ENCODE results near the gene MGAT5B.

The MGAT5B gene

DNA sequence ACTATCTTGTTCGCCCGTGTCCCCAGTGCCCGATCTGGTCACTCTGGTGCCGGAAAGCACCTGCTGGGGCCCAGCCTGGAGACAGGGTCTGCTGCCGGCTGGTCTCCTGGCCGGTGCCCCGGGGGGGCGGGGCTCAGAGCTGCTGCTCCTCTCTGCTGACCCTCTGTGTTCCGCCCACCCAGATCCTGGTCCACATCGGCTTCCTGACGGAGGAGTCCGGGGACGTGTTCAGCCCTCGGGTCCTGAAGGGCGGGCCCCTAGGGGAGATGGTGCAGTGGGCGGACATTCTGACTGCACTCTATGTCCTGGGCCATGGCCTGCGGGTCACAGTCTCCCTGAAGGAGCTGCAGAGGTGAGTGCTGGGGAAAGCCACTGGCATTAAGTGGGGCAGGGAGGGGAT lies 37.6 kb downstream of the MGAT5B start:
- no peak for DNase-seq (ENCODE audit: low spot score)

DNA sequence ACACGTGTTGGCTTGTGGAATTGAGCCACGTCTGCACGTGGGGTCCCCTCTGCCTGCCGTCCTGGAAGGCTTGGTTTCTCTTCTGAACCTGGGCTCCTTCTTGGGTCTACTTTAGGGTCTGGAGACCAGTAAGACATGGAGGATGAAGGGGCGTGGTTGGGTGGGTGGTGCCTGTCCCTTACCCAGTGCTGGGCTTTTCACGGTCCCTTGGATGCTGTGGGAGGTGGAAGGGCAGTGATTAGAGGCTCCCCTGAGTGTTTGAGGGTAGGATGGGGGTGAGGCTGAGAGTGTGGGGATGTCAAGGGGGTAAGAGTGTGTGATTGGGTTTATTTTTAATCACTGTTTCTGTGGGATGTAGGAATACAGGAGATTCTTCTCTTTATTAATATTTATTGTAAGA lies 38.3 kb downstream of the MGAT5B start:
- DNase-seq (ENCODE audit: low spot score) = no peak

DNA sequence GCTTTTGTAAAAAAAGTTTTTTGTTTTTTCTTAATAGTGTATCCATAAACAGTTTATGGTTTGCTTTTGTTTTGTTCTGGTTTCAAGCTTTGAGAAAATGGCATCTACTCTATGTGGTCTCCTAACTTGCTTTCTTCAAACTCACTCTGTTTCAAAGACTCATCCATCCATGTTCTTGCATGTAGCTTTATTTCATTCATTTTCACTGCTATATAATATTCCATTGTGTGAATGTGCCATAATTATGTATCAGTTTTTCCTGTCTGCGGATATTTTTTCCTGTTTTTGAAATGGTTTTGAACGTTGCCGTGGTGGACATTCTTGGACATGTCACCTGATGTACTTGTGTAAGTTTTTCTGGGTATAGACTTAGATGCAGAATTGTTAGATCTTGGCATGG lies 39.1 kb downstream of the MGAT5B start:
- DNase-seq (ENCODE audit: low spot score) = no peak

DNA sequence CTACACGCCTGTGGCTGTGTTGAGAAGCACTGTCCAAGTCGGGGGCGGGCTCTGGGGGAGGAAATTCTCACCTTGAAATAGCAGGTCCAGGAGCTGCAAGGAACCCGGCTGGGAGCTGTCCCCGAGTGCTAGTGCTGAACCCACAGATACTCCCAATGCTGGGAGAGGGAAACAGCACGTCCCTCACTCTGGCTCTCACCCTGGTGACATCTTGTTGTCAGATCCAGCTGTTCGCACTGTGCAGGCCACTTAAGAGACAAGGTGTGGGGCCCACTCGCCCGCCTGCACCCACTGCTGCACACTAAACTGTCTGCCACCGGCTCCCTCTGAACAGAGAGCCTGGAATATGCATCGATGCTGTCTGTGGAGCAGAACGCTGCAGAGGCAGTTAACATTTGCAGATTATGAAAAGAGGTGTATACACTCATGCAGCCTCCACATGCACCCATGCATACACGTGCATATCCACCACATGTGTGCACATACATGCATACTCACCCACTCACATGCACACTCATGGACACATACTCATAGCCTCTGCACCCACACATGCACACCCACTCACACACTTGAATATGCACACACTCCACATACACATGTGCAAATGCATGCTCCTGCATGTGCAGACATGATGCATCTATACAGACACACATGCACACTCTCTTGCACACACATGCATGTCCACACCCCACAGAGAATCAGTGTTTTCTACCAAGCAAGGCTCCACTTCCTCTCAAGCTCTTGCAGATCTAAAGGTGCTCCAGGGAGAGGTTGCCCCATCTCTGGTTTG lies 42.0 kb downstream of the MGAT5B start:
- DNase-seq (ENCODE audit: low spot score) = peak; percentile 72

DNA sequence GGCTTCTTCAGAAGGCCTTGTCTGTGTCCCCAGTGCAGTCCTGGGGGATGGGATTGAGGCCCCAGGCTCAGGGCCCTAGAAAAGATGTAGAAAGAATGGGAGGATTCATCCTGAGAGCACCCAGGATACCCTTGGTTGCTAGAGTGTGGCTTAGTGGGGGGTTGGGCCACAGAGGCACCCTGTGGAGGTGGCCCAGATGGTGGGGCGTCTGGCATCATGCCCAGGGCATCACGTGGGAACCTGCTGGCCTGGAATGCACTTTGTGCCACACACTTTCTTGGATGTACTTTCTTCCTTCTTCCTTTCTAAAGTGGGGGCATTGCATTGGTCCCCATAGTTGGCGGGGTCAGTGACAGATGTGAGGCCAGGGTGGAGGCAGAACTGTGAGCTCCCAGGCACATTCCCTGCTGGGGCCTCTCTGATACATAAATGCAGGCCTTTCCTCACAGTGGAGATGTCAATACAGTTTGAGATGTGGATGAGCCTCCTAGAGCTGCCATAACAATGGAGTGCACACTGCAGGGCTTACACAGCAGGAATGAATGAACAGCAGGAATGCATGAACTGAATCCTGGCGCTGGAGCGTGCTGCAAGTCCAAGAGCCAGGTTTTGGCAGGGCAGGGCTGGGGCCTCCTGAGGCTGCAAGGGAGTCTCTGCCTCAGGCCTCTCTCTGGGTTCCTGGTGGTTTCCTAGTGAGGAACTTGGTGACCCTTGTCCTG lies 43.3 kb downstream of the MGAT5B start:
- no peak for DNase-seq (ENCODE audit: low spot score)

DNA sequence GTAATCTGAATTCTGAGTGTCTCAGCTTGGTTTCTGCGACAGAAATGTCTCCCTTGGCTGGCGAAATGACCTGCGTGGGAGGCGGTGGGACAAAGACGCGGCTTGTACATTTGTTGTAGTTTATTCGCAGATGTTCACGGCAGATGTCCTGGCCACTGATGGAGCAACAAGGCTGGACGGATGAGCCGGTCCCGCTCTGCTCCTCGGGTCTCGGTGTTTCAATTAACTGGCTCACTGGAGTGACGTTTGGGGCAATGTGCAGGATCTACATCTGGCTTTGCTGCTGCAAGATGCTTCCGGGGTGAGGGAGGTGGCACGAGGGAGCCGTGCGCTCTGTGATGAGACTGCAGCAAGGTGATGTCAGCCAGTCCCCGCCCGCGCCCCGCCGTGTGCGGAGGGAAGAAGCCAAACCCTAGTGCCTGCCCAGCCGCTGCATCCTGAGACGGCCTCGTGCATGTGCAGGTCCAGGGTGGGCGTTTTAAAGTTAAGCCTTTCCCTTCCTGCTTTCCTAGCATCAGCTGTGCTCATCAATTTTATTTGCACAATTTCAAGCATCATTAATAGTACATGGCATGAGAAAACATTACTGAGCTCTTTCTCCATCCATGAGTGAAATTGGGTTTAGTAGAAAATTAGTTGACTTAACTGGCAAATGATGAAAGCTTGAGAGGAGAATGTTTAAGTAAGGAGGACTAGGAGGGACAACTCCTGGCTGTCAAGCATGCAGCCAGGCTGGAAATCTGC lies 44.4 kb downstream of the MGAT5B start:
- DNase-seq (ENCODE audit: low spot score) = no peak

DNA sequence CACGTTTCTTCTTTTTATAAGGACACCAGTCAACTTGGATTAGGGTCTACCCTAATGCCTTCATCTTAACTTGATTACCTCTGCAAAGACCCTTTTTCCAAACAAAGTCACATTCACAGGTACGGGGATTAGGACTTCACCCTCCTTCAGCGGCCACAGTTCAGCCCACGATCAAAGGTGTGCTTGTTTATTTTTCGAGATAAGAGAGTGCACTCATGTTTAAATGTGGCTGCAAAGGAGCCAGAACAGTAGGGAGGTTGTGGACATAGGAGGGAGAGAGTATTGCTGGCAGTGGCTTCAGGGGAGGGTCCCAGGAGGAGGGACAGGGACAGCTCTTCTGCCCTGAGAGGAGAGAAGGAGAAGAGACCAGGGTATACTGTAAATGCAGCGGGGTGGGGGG lies 46.7 kb downstream of the MGAT5B start:
- no peak for DNase-seq (ENCODE audit: low spot score)

DNA sequence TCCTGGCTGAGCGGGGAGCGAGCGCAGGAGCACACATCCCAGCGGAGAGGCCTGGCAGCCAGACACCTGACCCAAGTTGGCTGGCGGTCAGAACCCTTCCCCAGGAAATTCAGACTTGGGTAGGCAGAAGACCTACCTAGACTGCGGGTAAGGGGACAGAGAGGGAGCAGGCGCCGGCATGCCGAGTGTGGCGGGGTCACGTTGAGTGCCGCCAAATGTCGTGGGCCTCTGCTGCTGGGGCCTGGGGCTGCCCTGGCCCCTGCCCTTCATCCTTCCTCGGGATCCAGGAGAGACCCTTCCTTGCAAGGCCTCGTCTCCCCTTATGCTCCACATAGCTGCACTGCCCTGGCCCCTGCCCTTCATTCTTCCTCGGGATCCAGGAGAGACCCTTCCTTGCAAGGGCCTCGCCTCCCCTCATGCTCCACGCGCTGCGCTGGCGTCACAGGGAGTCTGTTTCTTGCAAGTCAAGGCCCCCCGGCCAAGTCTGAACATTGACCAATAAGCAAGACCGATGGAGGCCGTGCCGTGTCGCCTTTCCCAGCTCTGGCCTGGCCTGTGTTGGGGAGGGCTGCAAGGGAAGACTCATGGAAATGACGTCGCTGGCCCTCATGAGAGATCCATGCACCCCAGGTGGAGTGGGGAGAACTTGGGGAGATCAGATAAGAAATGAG lies 47.8 kb downstream of the MGAT5B start:
- DNase-seq (ENCODE audit: low spot score) = no peak

DNA sequence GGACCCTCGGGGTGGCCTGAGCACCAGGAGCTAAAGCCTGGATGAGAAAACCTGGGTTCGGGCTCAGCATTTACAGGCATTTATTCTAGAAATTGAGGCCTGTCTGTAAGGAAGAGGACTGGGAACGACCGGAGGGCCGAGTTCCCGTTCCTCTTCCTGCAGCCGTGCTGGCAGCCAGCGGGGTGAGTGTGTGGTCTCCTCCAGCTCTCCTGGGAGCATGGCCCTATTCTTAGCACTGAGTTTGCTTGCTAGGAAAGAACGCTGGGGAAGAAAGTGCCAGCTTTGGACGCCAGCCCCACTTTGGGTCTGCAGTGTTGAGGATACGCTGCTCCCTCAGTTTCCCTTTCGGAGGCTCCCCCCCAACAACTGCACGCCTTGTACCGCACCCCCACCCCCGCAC lies 49.6 kb downstream of the MGAT5B start:
- DNase-seq (ENCODE audit: low spot score) = no peak

DNA sequence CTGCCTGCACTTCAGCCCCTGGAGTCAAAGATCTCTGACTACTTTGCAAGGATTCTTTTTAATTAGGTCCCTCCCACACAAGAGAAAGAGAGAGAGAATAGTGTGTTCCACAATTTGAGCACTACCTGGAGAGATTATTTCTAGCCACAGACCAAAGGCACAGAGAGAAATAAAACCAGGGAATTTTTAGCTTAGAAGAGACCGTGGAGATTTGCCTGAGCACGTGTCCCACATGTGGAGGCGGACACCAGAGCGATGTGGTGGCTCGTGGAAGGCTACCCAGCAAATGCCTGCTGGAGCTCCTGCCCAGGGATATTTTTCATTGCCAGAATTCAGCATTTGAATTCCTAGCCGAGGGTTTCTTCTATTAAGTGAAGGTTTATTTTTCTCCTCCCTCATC lies 50.6 kb downstream of the MGAT5B start:
- no peak for DNase-seq (ENCODE audit: low spot score)

DNA sequence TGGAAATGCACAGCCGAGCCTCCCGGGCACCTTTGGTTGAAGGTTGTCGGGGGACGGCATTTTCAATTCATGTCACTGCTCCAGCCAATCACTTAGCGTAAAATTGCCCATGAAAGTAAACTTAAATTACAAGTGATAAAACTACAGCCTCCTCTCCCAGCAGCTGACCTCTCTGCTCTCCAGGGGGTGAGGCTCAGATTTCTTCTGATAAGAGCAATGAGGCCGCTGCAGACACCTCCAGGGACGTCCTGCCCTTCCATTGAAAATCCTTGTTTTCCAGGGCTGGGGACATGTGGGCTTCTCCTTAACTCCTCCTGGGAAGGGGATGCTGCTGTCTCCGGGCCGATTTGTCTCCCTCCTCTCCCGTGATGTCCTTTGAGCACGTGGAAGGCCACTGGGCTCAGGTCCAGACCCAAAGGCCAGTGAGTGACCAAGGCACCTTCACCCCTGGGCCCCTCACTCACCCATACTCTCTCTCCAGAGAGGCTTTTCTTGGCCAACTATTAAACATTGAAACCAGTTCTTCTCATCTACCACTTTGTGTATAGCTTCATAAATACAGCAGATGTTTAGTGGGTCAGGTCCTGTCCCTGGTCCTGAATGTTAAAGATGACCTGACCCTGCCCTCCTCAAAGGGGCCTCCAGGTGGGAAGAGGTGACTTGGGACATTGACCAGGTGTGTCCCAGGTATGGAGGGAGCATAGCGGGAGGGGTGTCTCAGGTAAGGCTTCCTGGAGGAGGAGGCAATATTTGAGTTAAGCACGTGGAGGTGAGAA lies 52.3 kb downstream of the MGAT5B start:
- DNase-seq (ENCODE audit: low spot score) = no peak

DNA sequence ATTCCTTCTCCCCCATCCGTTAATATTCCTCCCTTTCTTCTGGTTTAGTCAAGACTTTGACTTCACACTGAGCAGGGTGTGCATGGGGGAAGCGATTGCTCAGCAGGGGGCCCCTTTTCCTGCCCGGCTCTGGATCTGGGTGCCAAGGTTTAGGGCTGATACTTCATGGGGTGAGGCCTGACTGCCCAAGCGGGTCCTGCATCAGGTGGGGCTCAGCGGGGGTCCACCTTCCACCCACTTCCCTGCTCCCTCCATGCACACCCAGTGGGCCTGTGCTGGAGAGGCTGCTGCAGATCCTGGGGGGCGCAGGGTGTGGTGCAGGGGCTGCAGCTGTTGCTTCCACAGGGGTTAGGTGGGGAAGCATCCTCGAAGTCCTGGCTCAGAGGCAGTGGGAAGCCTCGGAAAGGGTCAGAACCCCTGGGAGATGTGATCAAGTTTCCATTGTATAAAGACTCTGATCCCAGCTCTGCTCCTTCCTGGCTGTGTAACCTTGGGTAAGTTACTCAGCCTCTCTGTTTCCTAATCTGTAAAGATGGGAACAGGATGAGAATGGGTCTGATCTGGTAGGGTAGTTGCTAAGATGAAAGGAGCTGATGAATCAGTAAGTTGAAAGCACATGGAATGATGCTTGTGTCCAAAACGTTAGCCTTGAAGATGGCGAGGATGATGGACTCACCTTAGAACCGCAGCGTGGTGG lies 53.3 kb downstream of the MGAT5B start:
- DNase-seq (ENCODE audit: low spot score) = no peak

DNA sequence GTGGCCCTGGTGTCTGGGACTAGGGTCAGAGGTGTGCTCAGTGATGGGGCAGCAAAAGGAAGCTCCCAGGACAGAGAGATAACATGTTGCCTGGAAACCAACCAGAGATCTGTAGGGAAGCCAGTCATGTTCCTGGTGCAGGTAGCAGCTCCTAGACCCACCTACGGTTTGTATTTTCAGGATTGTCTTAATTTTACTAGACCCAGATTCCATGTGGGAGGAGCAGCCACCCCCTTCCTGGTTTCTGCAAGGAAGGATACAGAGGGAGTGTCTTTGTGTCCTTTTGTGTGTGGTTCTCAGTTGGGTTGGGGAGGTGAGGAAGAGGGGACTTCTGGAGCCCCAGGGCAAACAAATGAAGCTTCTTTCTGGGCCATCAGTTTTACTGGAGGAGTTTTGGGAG lies 53.9 kb downstream of the MGAT5B start:
- no peak for DNase-seq (ENCODE audit: low spot score)

DNA sequence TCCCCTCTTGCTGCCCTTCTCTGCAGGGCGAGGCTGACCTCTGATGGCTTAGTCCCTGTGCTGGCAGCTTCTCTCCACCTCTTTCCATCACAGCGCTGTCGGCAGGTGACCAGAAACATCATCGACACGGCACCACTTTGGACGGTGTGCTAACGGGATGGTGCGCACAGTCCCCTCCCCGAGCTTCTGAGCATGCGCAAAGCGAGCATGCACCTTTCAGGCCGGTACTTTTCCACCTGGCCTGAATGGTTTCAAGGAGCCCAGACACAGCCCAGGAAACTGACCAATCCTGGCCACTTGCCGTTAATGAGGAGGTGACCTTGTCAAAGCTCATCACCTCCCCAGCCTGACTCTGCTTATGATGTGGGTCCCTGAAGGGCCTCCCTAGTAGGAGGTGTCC lies 54.8 kb downstream of the MGAT5B start:
- no peak for DNase-seq (ENCODE audit: low spot score)

DNA sequence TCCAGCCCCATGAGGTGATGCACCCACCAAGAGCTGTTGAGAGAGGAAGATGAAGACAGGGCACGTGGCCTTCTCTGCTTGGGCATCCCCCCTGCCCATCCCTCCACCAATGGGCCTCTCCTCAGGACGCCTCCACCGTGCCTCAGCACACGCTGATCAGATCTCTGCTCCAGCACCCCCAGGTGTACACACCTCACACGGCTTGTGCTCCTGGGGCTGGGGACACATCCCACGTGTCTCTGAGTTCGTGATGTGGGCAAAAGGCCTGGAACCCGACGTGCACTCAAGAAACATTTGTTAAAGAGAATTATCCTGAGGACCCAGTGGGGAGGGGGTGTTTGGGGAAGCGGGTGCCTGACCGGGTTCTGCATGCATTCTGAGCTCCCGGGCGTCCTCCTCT lies 55.3 kb downstream of the MGAT5B start:
- no peak for DNase-seq (ENCODE audit: low spot score)

DNA sequence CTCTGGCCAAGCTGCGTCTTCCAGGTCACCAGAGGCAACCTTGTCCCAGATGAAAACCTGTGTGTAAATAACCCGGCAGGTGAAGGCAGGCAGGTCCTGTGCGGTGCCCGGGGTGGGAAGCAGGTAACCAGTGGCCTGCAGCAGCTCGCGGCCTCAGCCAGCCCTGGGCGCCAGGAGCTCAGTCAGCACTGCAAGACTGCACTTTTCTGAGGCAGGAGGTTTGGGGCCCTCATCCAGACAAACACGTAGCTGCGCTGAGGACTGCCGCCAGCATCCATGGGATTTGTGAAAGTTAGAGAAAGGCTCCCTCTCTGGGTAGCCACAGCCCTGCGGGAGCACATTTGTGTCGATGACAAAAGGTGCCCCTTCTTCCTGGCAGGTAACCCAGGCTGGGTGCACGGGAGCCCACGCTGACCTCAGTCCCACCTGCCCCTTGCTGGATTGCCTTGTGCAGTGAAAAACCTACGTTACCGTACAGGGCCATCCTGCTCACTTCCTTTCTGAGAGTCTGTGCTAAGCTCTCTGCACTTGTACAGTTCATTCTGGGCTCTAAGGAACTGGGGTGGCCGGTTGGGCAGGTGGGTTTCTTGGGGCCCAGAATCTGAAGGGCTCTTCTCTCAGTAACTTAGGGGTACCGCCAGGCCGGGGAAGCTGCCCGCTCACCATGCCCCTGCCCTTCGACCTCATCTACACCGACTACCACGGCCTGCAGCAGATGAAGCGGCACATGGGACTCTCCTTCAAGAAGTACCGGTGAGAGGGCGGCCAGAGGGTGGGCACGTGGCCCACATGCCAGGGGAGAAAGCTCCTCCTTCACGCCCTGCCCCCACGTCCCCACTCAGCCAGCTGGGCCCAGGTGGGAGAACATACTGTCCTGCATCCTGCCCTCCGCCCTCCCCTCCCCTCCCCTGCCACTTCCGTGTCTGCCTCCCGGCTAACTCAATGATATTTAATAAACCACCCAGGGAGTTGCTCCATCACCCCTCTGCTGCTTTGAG lies 56.4 kb downstream of the MGAT5B start:
- no peak for DNase-seq (ENCODE audit: low spot score)

DNA sequence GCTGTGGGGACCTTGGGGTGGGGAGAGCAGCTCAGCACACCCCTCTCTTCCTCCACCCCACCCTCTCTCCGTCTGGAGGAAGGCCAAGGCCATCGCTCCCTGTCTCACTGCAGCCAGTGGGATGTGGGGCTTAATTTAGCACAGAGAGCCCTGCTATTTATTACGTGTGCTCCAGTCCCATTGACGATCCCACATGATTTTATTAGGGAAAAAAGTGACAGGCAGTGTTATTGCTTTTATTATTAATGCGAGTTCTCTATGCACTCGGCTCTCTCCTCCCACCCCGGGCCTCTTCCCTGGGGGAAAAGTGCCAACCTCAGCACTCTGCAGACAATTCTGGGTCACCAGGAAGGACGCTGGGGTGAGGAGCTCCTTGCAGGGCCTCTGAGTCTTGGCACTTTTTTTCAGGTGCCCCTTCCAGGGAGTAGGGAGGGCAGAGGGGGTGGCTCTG lies 57.3 kb downstream of the MGAT5B start:
- no peak for DNase-seq (ENCODE audit: low spot score)

DNA sequence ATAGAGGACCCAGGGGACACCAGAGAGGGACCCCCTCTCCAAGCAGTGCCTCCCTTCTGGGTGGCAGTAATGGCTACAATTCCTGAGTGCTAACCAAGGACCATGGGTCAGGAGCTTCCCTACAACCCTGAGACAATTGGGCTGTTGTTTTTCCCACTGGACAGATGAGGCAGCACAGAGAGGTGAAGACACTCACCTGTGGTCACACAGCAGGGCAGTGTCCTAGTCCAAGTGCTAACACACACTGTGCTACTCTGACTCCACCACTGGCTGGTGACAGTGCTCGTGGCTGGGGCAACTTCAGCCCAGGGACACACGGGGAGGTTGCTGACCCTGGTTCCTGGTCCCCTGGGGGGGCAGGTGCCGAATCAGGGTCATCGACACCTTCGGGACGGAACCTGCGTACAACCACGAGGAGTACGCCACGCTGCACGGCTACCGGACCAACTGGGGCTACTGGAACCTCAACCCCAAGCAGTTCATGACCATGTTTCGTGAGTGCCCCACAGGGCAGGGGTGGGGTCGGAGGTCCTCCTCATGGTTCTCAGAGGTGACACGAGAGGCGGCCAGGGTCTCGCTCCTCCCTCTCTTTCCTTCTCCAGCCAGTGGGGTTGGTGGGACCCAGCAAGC lies 58.1 kb downstream of the MGAT5B start:
- no peak for DNase-seq (ENCODE audit: low spot score)

DNA sequence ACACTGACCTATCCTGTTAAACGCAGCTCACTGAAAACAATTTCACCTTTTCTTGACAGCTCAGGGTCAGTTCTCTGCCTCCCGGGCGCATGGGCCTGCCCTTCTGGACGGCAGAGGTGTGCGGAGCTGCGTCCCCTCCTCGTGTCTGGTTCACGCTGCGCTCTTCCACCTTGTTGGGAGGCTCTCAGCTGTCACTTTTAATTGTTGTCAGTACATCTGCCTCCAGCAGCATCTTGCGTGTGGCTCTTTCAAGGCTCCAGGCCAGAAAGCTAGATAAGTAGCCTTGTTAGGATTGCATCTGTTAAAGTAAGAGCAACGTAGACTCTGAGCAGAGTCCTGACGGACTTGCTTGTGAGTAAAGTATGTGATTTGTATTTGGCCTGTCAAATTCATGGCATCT lies 59.4 kb downstream of the MGAT5B start:
- no peak for DNase-seq (ENCODE audit: low spot score)
